KOPT-K1 (cell line): ENCODE results near the gene FBLN1.
"Not testable (repeated sequence)": the region's sequence is repeated elsewhere in the genome, so short reads cannot be mapped to it uniquely, and the experiment has no call there.

Experiments
- H3K27ac ChIP-seq: fragments of 200-600 bp; sonication (generic); 2 replicates; pipeline ENCODE4 v1.5.1; 2016; ENCODE audit warnings: antibody characterized with exemption, mild to moderate bottlenecking, low read depth, low read length; ENCODE audit not compliant: poor library complexity, severe bottlenecking
- H3K36me3 ChIP-seq: fragments of 200-600 bp; sonication (generic); 2 replicates; pipeline ENCODE4 v1.5.1; 2017; ENCODE audit warnings: antibody characterized with exemption, mild to moderate bottlenecking, low read length, moderate library complexity; ENCODE audit not compliant: insufficient read depth
- H3K9me3 ChIP-seq: fragments of 200-600 bp; sonication (generic); 2 replicates; pipeline ENCODE4 v1.5.1; 2017; ENCODE audit warnings: antibody characterized with exemption, low read length, mild to moderate bottlenecking; ENCODE audit not compliant: insufficient read depth, poor library complexity, severe bottlenecking

Gene FBLN1

GRCh38 chr22:45540122-45540521, 37.4 kb downstream of the FBLN1 start:
- Histone ChIP-seq H3K36me3 (no peaks in the 10 kb centered on the region), H3K27ac (no peak overlapping the region), H3K9me3 (no peaks in the 10 kb centered on the region)

GRCh38 chr22:45541382-45541979, 38.8 kb downstream of the FBLN1 start:
- H3K9me3 ChIP-seq = no peaks in the 10 kb centered on the region
- no peaks in the 10 kb centered on the region for H3K36me3 ChIP-seq
- H3K27ac ChIP-seq = no peak overlapping the region

- H3K27ac ChIP-seq = no peak overlapping the region
- no peaks in the 10 kb centered on the region for H3K36me3 ChIP-seq
- H3K9me3 ChIP-seq = no peaks in the 10 kb centered on the region
Observed at GRCh38 chr22:45542001-45542520, 39.4 kb downstream of the FBLN1 start.

GRCh38 chr22:45542736-45543135, 40.1 kb downstream of the FBLN1 start:
- not testable (repeated sequence) for H3K27ac ChIP-seq, H3K9me3 ChIP-seq

GRCh38 chr22:45543243-45543642, 40.6 kb downstream of the FBLN1 start:
- H3K36me3 ChIP-seq = no peaks in the 10 kb centered on the region

More at GRCh38 chr22:45542736-45543135, 40.1 kb downstream of the FBLN1 start:
- H3K36me3 ChIP-seq = not testable (repeated sequence)

GRCh38 chr22:45544588-45545170, 42.0 kb downstream of the FBLN1 start:
- no peaks in the 10 kb centered on the region for H3K9me3 ChIP-seq
- no peak overlapping the region for H3K27ac ChIP-seq
- H3K36me3 ChIP-seq = no peaks in the 10 kb centered on the region

More at GRCh38 chr22:45543243-45543642, 40.6 kb downstream of the FBLN1 start:
- no peak overlapping the region for H3K27ac ChIP-seq
- H3K9me3 ChIP-seq = no peaks in the 10 kb centered on the region

- H3K36me3 ChIP-seq = no peaks in the 10 kb centered on the region
Observed at GRCh38 chr22:45546333-45547015, 43.8 kb downstream of the FBLN1 start.

GRCh38 chr22:45547016-45547345, 44.3 kb downstream of the FBLN1 start:
- Histone ChIP-seq H3K27ac (no peak overlapping the region), H3K36me3 (no peaks in the 10 kb centered on the region)

More at GRCh38 chr22:45546333-45547015, 43.8 kb downstream of the FBLN1 start:
- no peak overlapping the region for H3K27ac ChIP-seq
- H3K9me3 ChIP-seq = no peaks in the 10 kb centered on the region

GRCh38 chr22:45547731-45548130, 45.0 kb downstream of the FBLN1 start:
- Histone ChIP-seq H3K27ac (no peak overlapping the region), H3K36me3 (no peaks in the 10 kb centered on the region), H3K9me3 (no peaks in the 10 kb centered on the region)

More at GRCh38 chr22:45547016-45547345, 44.3 kb downstream of the FBLN1 start:
- H3K9me3 ChIP-seq = no peaks in the 10 kb centered on the region

GRCh38 chr22:45548247-45548840, 45.7 kb downstream of the FBLN1 start:
- no peak overlapping the region for H3K27ac ChIP-seq
- H3K9me3 ChIP-seq = no peaks in the 10 kb centered on the region

GRCh38 chr22:45548991-45549761, 46.5 kb downstream of the FBLN1 start:
- no peak overlapping the region for H3K27ac ChIP-seq
- H3K9me3 ChIP-seq = no peaks in the 10 kb centered on the region
- H3K36me3 ChIP-seq = no peaks in the 10 kb centered on the region

More at GRCh38 chr22:45548247-45548840, 45.7 kb downstream of the FBLN1 start:
- H3K36me3 ChIP-seq = no peaks in the 10 kb centered on the region

GRCh38 chr22:45549762-45550378, 47.2 kb downstream of the FBLN1 start:
- no peak overlapping the region for H3K27ac ChIP-seq
- no peaks in the 10 kb centered on the region for H3K36me3 ChIP-seq
- H3K9me3 ChIP-seq = no peaks in the 10 kb centered on the region

- H3K27ac ChIP-seq = no peak overlapping the region
- H3K9me3 ChIP-seq = no peaks in the 10 kb centered on the region
- H3K36me3 ChIP-seq = no peaks in the 10 kb centered on the region
Observed at GRCh38 chr22:45550416-45550815, 47.7 kb downstream of the FBLN1 start.

GRCh38 chr22:45550891-45551290, 48.2 kb downstream of the FBLN1 start:
- no peak overlapping the region for H3K27ac ChIP-seq
- H3K36me3 ChIP-seq = no peaks in the 10 kb centered on the region
- no peaks in the 10 kb centered on the region for H3K9me3 ChIP-seq
